Prostate gland (tissue), 2 donors: Measurements from ENCODE around the gene RNASE1.

Experiments
- POLR2A ChIP-seq: fragments of 450-650 bp; IDR thresholded peaks from one replicate; pipeline ENCODE4 v1.6.1; 2016; ENCODE audit warnings: antibody characterized with exemption, mild to moderate bottlenecking
- POLR2AphosphoS5 ChIP-seq: sonication (generic); formaldehyde crosslinking; IDR thresholded peaks from one replicate; pipeline ENCODE4 v1.6.1; 2017; ENCODE audit warnings: antibody characterized with exemption
- TF ChIP-seq, protein P1 (sequence below), 4 experiments: fragments of 200-600 bp in 2 of 4; fragments of 450-650 bp in 2 of 4; sonication (generic) in 2 of 4; IDR thresholded peaks; 1 replicate in 3 of 4; 2 replicates in 1 of 4; pipeline ENCODE4 v1.5.1; 2016 to 2019; ENCODE audit warnings: antibody characterized with exemption in 4 of 4, mild to moderate bottlenecking in 2 of 4, moderate library complexity in 2 of 4

DNA sequence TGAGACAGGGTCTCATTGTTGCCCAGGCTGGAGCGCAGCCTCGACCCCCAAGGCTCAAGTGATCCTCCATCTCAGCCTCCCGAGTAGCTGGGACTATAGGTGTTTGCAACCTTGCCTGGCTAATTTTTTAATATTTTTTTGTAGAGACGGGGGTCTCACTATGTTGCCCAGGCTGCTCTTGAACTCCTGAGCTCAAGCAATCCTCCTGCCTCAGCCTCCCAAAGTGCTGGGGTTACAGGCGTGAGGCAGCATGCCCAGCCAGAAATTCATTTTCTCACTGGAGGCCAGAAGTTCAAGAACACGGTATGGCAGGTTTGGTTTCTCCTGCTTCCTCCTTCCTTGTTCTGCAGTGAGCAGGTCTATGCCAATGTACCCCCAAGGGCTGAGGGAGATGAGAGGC lies 3.7 kb downstream of the RNASE1 start:
- TF ChIP-seq, protein P1, sequence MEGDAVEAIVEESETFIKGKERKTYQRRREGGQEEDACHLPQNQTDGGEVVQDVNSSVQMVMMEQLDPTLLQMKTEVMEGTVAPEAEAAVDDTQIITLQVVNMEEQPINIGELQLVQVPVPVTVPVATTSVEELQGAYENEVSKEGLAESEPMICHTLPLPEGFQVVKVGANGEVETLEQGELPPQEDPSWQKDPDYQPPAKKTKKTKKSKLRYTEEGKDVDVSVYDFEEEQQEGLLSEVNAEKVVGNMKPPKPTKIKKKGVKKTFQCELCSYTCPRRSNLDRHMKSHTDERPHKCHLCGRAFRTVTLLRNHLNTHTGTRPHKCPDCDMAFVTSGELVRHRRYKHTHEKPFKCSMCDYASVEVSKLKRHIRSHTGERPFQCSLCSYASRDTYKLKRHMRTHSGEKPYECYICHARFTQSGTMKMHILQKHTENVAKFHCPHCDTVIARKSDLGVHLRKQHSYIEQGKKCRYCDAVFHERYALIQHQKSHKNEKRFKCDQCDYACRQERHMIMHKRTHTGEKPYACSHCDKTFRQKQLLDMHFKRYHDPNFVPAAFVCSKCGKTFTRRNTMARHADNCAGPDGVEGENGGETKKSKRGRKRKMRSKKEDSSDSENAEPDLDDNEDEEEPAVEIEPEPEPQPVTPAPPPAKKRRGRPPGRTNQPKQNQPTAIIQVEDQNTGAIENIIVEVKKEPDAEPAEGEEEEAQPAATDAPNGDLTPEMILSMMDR (IDR thresholded peaks at IDR 0.05): no peak
- TF ChIP-seq POLR2A (no peak), POLR2AphosphoS5 (no peak)
